COR-L47 (cell line): ENCODE results near the gene SLC26A11.

Experiments used
- DNase-seq: peaks from one replicate; lab custom pipeline; 2025; lab: John Stamatoyannopoulos, UW

Gene SLC26A11

DNA sequence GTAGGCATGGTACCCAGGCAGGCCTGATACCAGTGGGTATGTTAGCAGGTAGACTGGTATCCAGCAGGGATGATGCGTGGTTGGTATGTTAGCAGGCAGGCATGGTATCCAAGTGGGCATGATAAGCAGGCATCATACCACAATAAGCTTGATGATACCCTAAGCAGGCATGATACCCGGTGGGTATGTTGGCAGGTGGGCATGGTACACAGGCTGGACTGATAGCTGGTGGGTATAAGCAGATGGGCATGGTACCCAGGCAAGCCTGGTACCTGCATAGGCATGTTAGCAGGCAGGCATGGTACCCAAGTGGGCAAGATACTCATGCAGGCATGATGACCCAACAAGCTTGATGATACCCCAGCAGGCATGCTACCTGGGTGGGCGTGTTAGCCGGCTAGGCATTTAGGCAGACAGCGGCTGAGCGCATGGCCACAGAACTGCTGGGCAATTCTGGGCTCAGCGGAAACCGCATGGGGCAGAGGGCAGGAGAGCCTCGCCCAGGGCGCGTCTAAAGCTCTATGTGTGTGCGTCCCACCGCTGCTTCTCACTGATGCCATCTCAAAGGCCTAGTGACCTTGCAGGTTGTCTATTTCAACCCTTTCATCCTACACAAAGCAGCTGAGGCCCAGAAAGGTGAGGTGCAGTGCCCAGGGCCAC is 2.4 kb upstream of the SLC26A11 start:
- DNase-seq = no peak

DNA sequence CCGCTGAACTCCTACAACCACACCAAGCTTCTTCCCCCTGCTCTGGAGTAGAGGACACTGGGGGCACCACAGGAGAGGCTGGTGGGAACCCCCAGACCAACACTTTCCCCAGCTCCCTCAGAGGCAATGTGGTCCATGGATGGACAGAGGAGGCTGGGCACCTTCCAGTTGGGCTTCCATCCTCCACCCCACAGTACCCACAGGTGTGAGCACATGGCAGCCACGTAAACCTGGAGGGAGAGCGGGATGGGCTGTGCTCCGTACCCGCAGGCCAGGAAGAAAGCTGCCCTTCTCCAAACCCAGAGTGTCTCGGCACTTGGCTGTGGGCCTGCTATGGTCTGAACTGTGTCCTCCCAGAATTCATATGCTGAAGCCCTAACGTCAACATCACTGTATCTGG is 1.8 kb upstream of the SLC26A11 start:
- DNase-seq = no peak

DNA sequence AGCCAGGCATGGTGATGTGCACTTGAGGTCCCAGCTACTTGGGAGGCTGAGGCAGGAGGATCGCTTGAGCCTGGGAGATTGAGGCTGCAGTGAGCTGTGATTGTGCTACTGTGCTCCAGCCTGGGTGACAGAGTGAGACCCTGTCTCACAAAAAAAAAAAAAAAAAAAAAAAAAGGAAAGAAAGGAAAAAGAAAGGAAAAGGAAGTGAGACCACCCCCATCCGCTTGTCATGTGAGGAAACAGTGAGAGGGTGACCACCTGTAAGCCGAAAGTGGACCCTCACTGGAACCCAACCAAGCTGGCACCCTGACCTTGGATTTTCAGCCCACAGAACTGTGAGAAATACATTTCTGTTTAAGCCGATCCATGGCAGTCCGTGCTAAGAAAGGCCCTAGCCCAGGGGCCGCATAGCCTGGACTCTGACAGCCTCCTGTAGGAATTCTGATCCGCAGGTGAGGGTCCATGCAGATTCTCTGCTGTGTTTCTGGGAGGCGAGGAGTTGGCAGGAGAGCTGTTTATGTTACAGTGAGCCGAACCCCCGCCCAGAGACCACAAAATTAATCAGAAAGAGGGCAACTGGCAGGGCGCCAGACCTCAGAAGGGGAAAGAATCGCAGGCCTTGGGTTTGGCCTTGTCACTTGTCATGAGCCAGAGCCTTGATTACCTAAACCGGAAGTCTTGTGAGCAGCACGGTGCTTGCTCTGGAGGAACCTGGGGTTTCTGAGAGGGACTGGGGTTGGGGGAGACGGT is 1.0 kb upstream of the SLC26A11 start:
- DNase-seq = peak; percentile 71

DNA sequence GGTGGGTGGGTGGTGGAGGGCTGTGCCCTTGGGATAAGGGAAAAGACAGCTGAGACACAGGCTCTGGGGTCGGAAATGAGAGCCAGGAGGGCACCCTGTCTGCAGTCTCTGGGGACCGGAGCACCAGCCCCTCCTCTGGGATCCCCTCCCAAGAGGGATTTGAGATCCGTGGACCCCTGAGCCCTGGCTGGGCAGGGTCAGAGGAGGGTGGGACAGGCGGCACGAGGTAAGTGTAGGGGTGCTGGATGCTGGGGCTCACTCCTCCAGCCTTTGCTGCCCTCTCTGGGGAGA is 519 bp upstream of the SLC26A11 start:
- no peak for DNase-seq

DNA sequence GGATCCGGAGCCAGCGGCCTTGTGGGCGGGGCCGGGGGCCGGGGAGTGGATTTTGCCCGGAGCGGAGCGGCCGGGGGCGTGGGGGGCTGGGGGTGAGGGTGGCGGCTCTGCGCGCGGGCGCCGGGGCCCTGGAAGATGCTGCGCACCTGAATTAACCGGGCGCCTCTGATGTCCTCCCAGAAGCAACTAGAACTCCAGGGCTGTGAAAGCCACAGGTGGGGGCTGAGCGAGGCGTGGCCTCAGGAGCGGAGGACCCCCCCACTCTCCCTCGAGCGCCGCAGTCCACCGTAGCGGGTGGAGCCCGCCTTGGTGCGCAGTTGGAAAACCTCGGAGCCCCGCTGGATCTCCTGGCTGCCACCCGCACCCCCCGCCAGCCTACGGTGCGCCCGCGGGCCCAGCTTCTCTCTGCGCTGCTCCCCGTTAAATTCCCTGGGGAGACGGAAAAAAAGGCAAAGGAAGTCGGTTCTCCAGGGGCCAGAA is 549 bp downstream of the SLC26A11 start:
- no peak for DNase-seq

DNA sequence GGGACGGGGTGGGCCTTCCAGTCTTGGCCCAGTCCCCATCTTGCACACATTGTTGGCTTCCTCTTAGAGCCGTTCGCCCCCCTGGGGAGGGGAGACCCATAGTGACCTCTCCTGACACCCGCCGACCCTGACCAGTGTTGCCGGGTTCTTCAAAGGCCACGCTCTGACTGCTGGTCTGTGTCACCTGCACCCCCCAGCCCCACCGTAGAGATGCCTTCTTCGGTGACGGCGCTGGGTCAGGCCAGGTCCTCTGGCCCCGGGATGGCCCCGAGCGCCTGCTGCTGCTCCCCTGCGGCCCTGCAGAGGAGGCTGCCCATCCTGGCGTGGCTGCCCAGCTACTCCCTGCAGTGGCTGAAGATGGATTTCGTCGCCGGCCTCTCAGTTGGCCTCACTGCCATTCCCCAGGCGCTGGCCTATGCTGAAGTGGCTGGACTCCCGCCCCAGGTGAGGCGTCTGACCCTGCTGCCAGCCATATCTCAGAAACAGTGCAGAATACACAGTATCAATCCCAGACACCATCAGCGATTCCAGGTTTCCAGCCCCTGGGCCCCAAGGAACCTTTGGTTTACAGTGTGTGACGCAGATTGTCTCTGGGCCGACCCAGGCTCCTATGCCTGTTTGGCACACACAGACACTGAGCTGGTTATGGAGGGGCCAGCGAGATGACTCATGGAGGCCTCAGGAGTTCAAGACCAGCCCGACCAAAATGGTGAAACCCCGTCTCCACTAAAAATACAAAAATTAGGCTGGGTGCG is 1.3 kb downstream of the SLC26A11 start:
- DNase-seq = no peak

DNA sequence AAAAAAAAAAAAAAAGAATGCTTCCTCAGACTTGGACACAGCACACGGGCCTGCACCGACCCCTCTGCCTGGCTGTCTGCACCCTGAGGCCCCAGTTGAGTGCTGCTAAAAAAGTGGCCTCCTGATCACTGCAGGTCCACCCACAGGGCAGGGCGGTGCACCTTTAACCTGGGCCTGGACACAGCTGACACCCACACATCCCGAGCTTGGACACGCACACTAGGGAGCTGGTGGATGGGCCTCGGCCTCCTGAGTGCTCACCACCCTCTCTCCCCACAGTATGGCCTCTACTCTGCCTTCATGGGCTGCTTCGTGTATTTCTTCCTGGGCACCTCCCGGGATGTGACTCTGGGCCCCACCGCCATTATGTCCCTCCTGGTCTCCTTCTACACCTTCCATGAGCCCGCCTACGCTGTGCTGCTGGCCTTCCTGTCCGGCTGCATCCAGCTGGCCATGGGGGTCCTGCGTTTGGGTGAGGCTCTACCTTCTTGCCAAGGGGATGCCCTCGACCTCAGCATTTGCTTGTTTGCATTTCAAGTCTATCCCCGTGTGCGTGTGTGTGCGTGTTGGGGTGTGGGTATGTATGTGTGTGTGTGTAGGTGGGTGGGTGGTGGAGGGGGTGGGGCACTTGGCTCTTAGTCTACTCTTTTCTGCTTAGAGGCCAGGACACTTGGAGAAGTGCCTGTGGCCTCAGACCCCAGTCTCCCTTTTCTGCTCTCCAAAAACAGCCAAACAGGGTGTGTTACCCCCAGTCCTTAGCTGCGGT is 2.3 kb downstream of the SLC26A11 start:
- no peak for DNase-seq

DNA sequence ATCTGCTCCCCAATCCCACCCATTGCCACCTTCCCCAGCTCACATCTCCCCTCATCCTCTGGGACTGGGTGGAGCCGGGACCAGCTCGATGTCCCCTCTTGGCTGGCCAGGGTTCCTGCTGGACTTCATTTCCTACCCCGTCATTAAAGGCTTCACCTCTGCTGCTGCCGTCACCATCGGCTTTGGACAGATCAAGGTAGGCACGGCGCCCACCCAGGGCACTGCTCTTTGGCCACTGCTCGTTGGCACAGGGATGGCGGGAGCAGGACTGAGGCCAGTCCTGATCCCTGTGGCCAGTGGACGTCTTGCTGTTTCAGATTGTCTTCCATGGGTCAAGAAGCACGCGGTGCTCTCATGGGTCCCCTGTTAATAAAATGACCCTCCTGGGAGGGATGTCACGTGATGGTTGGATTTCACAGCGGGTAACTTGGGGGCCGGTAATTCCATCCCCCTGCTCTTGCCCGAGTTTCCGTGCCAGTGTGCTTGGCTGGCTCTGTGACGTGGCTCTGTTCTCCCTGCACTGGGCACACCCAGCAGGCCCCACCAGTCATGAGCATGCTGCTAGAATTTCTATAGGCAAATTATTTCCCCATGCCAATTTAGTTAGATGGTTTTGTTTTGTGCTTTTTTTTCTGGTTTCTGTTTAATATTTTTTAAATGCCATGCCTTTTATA is 3.1 kb downstream of the SLC26A11 start:
- DNase-seq = no peak

DNA sequence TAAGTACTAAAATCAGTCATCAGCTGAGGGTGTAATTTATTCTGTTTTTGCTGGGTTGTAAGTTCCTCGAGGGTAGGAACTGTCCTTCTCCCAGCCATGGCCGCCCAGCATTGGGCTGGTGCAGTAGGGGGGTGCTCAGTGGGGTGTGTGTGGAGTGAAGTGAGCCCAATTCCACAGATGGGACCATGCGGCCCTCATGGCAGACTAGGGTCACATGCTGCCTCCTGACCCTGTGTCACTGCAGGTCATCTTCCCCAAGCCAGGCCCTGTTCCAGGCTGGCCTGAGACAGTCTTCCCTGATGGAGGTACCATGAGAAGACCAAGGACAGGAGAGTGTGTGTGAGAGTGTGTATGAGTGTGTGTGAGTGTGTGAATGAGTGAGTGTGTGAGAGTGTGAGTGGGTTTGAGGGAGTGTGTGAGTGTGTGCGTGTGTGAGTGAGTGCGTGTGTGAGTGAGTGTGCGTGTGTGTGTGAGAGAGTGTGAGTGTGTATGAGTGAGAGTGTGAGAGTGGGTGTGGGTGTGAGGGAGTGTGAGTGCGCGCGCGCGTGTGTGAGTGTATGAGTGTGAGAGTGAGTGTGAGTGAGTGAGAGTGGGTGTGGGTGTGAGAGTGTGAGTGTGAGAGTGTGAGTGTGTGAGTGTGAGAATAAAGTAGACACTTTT is 3.7 kb downstream of the SLC26A11 start:
- DNase-seq = no peak

DNA sequence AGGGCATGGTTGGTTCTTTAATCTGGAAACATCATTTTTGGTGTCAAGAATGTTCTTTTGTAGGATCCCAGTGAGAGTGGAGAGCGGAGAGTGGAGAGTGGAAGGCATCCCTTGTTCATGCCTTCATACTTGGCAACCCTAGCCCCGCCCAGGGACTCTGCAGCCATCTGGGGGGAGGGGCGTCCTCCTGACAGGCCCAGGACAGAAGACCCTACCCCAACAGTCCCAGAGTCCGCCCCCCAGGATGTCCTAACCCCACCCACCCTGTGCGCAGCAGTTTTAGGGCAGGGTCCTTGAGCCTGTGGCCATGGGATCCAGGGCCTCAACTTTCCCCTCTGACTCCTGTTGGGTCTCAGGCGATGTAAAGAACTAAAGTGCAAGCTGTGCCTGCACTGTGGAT is 4.5 kb downstream of the SLC26A11 start:
- no peak for DNase-seq

DNA sequence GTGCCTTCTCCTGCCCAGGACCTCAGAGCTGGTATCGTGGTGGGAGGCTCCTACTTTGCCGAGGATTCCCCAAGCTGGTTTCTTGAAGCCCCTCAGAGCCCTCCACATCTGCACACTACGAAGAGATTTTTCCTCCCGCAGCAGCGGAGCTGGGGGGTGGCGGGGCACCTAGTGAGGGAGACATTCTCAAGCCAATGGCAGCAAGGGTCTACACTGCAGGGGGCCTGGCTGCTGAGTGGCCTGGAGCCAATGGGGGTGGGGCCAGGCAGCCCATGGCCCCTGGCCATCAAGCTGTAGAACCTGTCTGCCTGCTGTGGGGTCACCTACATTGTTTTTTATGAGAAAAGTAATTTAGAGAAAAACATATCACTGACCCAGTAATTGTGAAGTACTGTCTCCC is 5.0 kb downstream of the SLC26A11 start:
- no peak for DNase-seq

DNA sequence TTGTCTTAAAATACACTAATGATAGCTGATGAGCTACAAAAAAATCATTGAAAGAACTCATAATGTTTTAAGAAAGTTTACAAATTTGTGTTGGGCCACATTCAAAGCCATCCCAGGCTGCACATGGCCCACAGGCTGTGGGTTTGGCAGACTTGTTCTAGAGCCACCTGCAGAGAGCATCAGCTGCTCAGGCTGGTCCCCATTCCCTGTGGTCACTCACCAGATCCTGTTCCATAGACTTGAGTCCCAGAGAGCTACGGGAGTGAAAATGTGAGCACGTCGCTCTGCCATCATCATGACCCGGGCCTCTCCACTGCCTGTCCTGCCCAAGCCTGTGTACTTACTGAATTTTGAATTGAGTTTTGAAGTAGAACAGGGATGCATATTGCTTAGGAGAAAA is 6.9 kb downstream of the SLC26A11 start:
- no peak for DNase-seq

DNA sequence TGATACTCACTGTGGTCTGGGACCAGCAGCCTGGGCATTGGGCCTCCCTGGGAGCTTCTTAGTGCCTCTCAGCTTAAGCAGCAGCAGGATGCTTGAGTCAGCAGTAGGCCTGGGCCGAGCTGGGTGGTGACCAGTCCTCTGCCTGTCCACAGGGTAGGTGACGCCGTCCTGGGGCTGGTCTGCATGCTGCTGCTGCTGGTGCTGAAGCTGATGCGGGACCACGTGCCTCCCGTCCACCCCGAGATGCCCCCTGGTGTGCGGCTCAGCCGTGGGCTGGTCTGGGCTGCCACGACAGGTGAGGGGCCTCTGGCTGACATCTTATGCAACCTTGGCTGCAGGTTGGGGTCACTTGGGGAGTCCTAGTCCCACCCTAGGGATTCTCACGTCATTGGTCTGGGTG is 7.4 kb downstream of the SLC26A11 start:
- DNase-seq = no peak

DNA sequence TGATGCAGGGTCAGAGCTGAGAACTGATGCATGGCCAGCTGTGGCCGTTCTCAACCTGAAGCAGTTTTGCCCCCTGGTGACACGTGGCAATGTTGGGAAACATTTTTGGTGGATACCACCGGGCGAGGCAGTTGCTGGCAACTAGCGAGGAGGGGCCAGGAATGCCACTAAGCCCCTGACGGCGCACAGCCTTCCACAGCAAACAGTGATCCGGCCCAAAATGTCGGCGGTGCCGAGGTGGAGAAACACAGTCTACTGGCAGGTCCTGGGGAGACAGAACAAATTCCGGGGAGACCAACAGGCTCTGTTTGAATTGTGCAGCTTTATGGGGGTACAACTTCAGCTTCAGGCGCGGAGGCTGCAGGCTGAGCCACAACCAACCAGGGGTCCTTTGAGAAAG is 8.2 kb downstream of the SLC26A11 start:
- DNase-seq = no peak

DNA sequence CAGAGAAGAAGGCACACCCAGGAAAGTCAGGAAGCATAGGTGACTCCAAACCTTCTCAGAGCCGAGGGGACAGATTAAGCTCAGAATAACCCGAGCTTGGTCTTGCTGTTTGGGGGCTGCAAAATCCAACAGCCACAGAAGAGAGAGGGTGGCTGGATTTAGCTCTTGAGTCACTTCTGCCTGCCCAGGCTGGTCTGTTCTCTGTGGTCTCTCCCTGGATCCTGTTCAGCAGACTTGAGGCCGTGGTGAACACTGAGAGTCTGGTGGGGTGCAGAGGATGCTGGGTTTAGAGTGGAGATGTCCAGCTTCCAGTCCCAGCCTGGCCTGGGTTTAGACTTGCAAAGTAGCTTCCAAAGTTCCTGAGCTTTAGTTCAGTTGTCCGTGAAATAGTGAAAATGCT is 8.8 kb downstream of the SLC26A11 start:
- DNase-seq = no peak

DNA sequence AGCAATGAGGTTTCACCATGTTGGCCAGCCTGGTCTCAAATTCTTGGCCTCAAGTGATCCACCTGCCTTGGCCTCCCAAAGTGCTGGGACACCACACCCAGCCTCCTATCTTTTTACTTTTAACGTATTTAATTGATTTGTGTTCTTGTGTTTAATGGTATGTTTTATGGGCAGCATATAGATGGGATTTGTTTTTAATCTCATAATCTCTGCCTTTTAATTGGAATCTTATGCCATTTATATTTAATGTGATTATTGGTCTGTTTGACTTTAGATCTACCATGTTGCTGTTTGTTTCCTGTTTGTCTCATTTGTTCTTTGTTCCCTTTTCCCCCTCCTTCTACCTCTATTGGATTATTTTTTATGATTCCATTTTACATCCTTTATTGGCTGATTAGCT is 12.2 kb downstream of the SLC26A11 start:
- no peak for DNase-seq

DNA sequence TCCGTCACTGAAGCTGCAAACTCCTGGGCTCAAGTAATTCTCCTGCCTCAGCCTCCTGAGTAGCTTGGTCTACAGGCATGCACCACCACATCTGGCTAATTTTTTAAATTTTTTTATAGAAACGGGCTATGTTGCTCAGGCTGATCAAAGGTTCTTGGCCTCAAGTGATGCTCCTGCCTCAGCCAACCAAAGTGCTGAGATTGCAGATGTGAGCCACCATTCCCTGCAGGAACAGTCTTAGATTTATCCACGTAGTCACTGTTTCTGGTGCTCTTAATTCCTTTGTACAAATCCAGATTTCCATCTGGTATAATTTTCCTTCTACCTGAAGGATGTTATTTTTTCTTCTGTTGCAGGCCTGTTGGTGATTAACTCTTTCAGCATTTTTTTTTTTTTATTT is 13.0 kb downstream of the SLC26A11 start:
- DNase-seq = no peak

DNA sequence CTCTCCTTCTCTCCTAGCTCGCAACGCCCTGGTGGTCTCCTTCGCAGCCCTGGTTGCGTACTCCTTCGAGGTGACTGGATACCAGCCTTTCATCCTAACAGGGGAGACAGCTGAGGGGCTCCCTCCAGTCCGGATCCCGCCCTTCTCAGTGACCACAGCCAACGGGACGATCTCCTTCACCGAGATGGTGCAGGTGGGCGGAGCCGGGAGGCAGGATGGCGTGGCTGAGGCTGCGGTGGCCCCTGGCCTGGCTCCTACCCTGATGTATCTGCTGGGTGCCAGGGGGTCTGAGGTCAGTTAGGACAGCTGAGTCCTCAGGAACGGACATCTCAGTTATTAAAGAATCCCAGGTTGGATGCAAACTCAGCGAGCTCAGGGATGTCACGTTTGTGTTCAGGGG is 16.7 kb downstream of the SLC26A11 start:
- DNase-seq = no peak

DNA sequence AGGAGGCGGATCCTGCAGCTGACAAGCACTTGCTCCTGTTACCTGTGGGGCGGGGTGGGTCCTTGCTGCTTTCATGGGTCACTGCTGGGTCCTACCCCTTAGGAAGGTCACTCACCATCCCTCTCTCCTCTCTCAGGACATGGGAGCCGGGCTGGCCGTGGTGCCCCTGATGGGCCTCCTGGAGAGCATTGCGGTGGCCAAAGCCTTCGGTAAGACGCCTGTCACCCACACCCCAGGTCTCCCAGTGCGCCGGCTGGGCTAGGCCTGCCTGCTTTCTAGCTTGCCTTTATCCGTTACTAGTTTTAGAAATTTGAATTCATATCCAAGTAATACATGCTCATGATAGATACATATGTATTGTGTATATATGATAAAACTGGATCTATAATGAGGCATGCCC is 17.2 kb downstream of the SLC26A11 start:
- DNase-seq = no peak

DNA sequence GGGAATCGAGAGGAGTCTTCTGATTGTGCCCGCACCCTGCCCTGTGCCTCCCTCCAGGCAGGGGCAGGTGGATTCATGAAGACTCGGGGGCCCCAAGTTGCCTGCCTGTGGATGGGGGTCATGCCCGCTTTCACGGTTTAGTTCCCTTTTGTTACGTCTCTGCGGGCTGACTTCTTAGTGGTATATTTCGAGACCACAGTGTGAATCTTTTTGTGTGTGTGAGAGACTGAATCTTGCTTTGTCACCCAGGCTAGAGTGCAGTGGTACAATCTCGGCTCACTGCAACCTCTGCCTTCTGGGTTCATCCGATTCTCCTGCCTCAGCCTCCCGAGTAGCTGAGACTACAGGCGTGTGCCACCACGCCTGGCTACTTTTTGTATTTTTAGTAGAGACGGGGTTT is 22.3 kb downstream of the SLC26A11 start:
- DNase-seq = no peak
